ENCODE results near the gene AGL. TPM values are rescaled to one million over a fixed set of nuclear protein-coding genes. Genes with fewer than 3 reads are reported as not detected.

AGL gene
- total RNA-seq, 1 donor from 2014 or later = 64.3 TPM

- H3K27me3 ChIP-seq (ENCODE audit: low read depth) = no peaks in the 10 kb centered on the region
- intact Hi-C loops (cut with micrococcal nuclease) = no loop called here
- no peak overlapping the region for H3K4me3 ChIP-seq
- TF ChIP-seq CTCF (IDR thresholded peaks at IDR 0.05; ENCODE audit: borderline replicate concordance) = no peak
- H3K9me3 ChIP-seq (replicated peaks) = no peaks in the 10 kb centered on the region
- no peak overlapping the region for H3K27ac ChIP-seq (replicated peaks)
- no peaks in the 10 kb centered on the region for H3K4me1 ChIP-seq
- no peak for DNase-seq
- no peaks in the 10 kb centered on the region for H3K36me3 ChIP-seq
These were observed 94.0 kb downstream of the AGL start for GRCh38 chr1:99944192-99944591.

- DNase-seq = no peak
- intact Hi-C loops (cut with micrococcal nuclease) = no loop called here
- H3K27ac ChIP-seq (replicated peaks) = no peak overlapping the region
- no peaks in the 10 kb centered on the region for H3K4me1 ChIP-seq
- H3K27me3 ChIP-seq (ENCODE audit: low read depth) = no peaks in the 10 kb centered on the region
- H3K4me3 ChIP-seq = no peak overlapping the region
- no peaks in the 10 kb centered on the region for H3K9me3 ChIP-seq (replicated peaks)
- H3K36me3 ChIP-seq = no peaks in the 10 kb centered on the region
- TF ChIP-seq CTCF (IDR thresholded peaks at IDR 0.05; ENCODE audit: borderline replicate concordance) = no peak
These were observed 95.0 kb downstream of the AGL start for GRCh38 chr1:99945174-99945573.

GRCh38 chr1:99950486-99950885 lies 100.3 kb downstream of the AGL start:
- H3K9me3 ChIP-seq (replicated peaks) = peaks cover 4% of the 10 kb centered on the region
- no peaks in the 10 kb centered on the region for H3K27me3 ChIP-seq (ENCODE audit: low read depth)
- no peak for TF ChIP-seq CTCF (IDR thresholded peaks at IDR 0.05; ENCODE audit: borderline replicate concordance)
- no peaks in the 10 kb centered on the region for H3K36me3 ChIP-seq
- H3K4me1 ChIP-seq = no peaks in the 10 kb centered on the region
- intact Hi-C loops (cut with micrococcal nuclease) = no loop called here
- DNase-seq = no peak
- no peak overlapping the region for H3K4me3 ChIP-seq
- no peak overlapping the region for H3K27ac ChIP-seq (replicated peaks)

GRCh38 chr1:99952522-99952921 lies 102.4 kb downstream of the AGL start:
- Histone ChIP-seq H3K4me1 (no peaks in the 10 kb centered on the region), H3K36me3 (no peaks in the 10 kb centered on the region), H3K27me3 (ENCODE audit: low read depth) (no peaks in the 10 kb centered on the region), H3K9me3 (replicated peaks) (peaks cover 6% of the 10 kb centered on the region), H3K27ac (replicated peaks) (no peak overlapping the region), H3K4me3 (no peak overlapping the region)
- no peak for TF ChIP-seq CTCF (IDR thresholded peaks at IDR 0.05; ENCODE audit: borderline replicate concordance)
- intact Hi-C loops (cut with micrococcal nuclease) = no loop called here
- no peak for DNase-seq

GRCh38 chr1:99955375-99955774 lies 105.2 kb downstream of the AGL start:
- no peaks in the 10 kb centered on the region for H3K27me3 ChIP-seq (ENCODE audit: low read depth)
- no peaks in the 10 kb centered on the region for H3K36me3 ChIP-seq
- no peak overlapping the region for H3K27ac ChIP-seq (replicated peaks)
- TF ChIP-seq CTCF (IDR thresholded peaks at IDR 0.05; ENCODE audit: borderline replicate concordance) = no peak
- intact Hi-C loops (cut with micrococcal nuclease) = no loop called here
- no peaks in the 10 kb centered on the region for H3K4me1 ChIP-seq
- H3K4me3 ChIP-seq = no peak overlapping the region
- no peak for DNase-seq
- peaks cover 6% of the 10 kb centered on the region for H3K9me3 ChIP-seq (replicated peaks)

GRCh38 chr1:99956755-99957154 lies 106.6 kb downstream of the AGL start:
- Histone ChIP-seq H3K36me3 (no peaks in the 10 kb centered on the region), H3K4me3 (no peak overlapping the region), H3K4me1 (no peaks in the 10 kb centered on the region), H3K9me3 (replicated peaks) (peaks cover 6% of the 10 kb centered on the region), H3K27me3 (ENCODE audit: low read depth) (no peaks in the 10 kb centered on the region), H3K27ac (replicated peaks) (no peak overlapping the region)
- intact Hi-C loops (cut with micrococcal nuclease) = no loop called here
- no peak for TF ChIP-seq CTCF (IDR thresholded peaks at IDR 0.05; ENCODE audit: borderline replicate concordance)
- DNase-seq = no peak

Data from left ventricle myocardium inferior (tissue), 1 donor.